22Rv1 (cell line): ENCODE measurements around the gene THRA.

ENCODE experiments used
- CTCF ChIP-seq: fragments of 450-650 bp; IDR thresholded peaks from 2 replicates; pipeline ENCODE4 v1.5.1; 2017; ENCODE audit warnings: mild to moderate bottlenecking
- ZFX ChIP-seq: fragments of 450-650 bp; IDR thresholded peaks from 2 replicates; pipeline ENCODE4 v1.6.1; 2017; ENCODE audit warnings: antibody characterized with exemption, borderline replicate concordance

GRCh38 chr17:40093005-40093579, 30.3 kb downstream of the THRA start:
- TF ChIP-seq CTCF (no peak), ZFX (no peak)
